GM18909 (cell line): ENCODE results near the gene CT47A1.
"Not testable (repeated sequence)": the region's sequence is repeated elsewhere in the genome, so short reads cannot be mapped to it uniquely, and the experiment has no call there.

Experiments
- ATAC-seq: cut with Tn5 transposase; IDR thresholded peaks from one replicate; pipeline ENCODE4 v1.9.1; 2021; ENCODE audit warnings: mild to moderate bottlenecking; ENCODE audit not compliant: unreplicated experiment, poor library complexity

Gene CT47A1

GRCh38 chrX:120985660-120986059, at the start of gene CT47A1:
Gene CT47A1 (minus strand): TSS chrX:120985760. CDS start chrX:120985529, 231 bp downstream.
- ATAC-seq = not testable (repeated sequence)

- no peak for ATAC-seq
Measured at GRCh38 chrX:121032531-121032930, 47.0 kb upstream of the CT47A1 start.

GRCh38 chrX:121030083-121030482, 44.5 kb upstream of the CT47A1 start:
- no peak for ATAC-seq

- no peak for ATAC-seq
Measured at GRCh38 chrX:121028419-121028818, 42.9 kb upstream of the CT47A1 start.

- no peak for ATAC-seq
Measured at GRCh38 chrX:121014826-121015225, 29.3 kb upstream of the CT47A1 start.

GRCh38 chrX:121013897-121014455, 28.4 kb upstream of the CT47A1 start:
- ATAC-seq = no peak

GRCh38 chrX:121011254-121011653, 25.7 kb upstream of the CT47A1 start:
- ATAC-seq = no peak

- ATAC-seq = no peak
Measured at GRCh38 chrX:121010218-121010617, 24.7 kb upstream of the CT47A1 start.

- no peak for ATAC-seq
Measured at GRCh38 chrX:121009764-121010163, 24.2 kb upstream of the CT47A1 start.

GRCh38 chrX:121008920-121009319, 23.4 kb upstream of the CT47A1 start:
- no peak for ATAC-seq

GRCh38 chrX:121000589-121000988, 15.0 kb upstream of the CT47A1 start:
- no peak for ATAC-seq

GRCh38 chrX:120999413-120999812, 13.9 kb upstream of the CT47A1 start:
- ATAC-seq = peak; percentile 61

- not testable (repeated sequence) for ATAC-seq
Measured at GRCh38 chrX:120956500-120956899, 29.1 kb downstream of the CT47A1 start, which contains the start of gene CT47A7. Gene CT47A7 (minus strand): TSS chrX:120956600. CDS start chrX:120956345, 255 bp downstream.
